Spleen (tissue), 7 donors: ENCODE measurements around the gene FNDC5.

ENCODE experiments used
- CTCF ChIP-seq, 11 experiments: fragments of 200-600 bp in 7 of 11; fragments of 450-650 bp in 4 of 11; sonication (generic) in 4 of 11; IDR thresholded peaks in 8 of 11; conservative IDR thresholded peaks in 3 of 11; 1 replicate in 7 of 11; 2 replicates in 4 of 11; pipeline versions ENCODE4 v1.4.0 to v1.8.0; 2016 to 2021; ENCODE audit warnings: antibody characterized with exemption in 11 of 11, inconsistent platforms in 4 of 11, mild to moderate bottlenecking in 1 of 11
- POLR2A ChIP-seq, 3 donors: fragments of 450-650 bp; IDR thresholded peaks; one replicate each; pipeline ENCODE4 v1.5.1; 2017; ENCODE audit warnings: antibody characterized with exemption in 3 of 3, mild to moderate bottlenecking in 1 of 3
- POLR2AphosphoS5 ChIP-seq, 3 donors: sonication (generic); formaldehyde crosslinking; IDR thresholded peaks; one replicate each; pipeline ENCODE4 v1.5.1; 2017; ENCODE audit warnings: antibody characterized with exemption in 3 of 3
- donor health status: DM: no; HTN: no; CAD: no; lungs with moderate emphysema.
- donor health status: DM: no; HTN: no; CAD: no.
- donor health status: DM: no; HTN: no; CAD: no.

GRCh38 chr1:32906654-32907053 is 35.9 kb upstream of the FNDC5 start:
- TF ChIP-seq POLR2AphosphoS5 (IDR thresholded peaks at IDR 0.05) (no peak), CTCF (IDR thresholded peaks at IDR 0.05 in 8 of 11, conservative IDR thresholded peaks at IDR 0.05 in 3 of 11) (no peak), POLR2A (IDR thresholded peaks at IDR 0.05) (no peak)
